Mesothelial cell of epicardium (in vitro differentiated cells): Measurements from ENCODE around the gene MED14. TPM values are rescaled to one million over a fixed set of nuclear protein-coding genes. Genes with fewer than 3 reads are reported as not detected.

Experiments
- DNase-seq, 2 experiments: peaks; one replicate each; pipeline ENCODE4 v3.0.0; 2021; ENCODE audit warnings: low spot score in 2 of 2; ENCODE audit not compliant: unreplicated experiment in 2 of 2
- H3K27ac Mint-ChIP-seq: 2 replicates; pipeline ENCODE4 v1.8.0; 2021; ENCODE audit warnings: mixed read lengths
- H3K27me3 Mint-ChIP-seq: 2 replicates; pipeline ENCODE4 v1.8.0; 2021; ENCODE audit warnings: low read depth, mixed read lengths
- H3K36me3 Mint-ChIP-seq: 2 replicates; pipeline ENCODE4 v1.8.0; 2021; ENCODE audit warnings: mixed read lengths
- H3K4me1 Mint-ChIP-seq: 2 replicates; pipeline ENCODE4 v1.8.0; 2021; ENCODE audit warnings: mixed read lengths
- H3K4me3 Mint-ChIP-seq: 2 replicates; pipeline ENCODE4 v1.8.0; 2021; ENCODE audit warnings: mild to moderate bottlenecking, moderate library complexity, mixed read lengths
- H3K9me3 Mint-ChIP-seq: 2 replicates; pipeline ENCODE4 v1.8.0; 2021; ENCODE audit warnings: mixed read lengths
- total RNA-seq: library from RNA; stranded (reverse); gene quantifications from 3 replicates; pipeline ENCODE4 v1.2.1, GENCODE V29; 2021
- TF ChIP-seq, protein P1 (sequence below): fragments of 200-600 bp; sonication (generic); IDR thresholded peaks from one replicate; pipeline ENCODE4 v1.5.0; 2021; ENCODE audit warnings: antibody characterized with exemption; ENCODE audit not compliant: unreplicated experiment

MED14 gene
- total RNA-seq, 1 donor from 2014 or later = 46.8 TPM

DNA sequence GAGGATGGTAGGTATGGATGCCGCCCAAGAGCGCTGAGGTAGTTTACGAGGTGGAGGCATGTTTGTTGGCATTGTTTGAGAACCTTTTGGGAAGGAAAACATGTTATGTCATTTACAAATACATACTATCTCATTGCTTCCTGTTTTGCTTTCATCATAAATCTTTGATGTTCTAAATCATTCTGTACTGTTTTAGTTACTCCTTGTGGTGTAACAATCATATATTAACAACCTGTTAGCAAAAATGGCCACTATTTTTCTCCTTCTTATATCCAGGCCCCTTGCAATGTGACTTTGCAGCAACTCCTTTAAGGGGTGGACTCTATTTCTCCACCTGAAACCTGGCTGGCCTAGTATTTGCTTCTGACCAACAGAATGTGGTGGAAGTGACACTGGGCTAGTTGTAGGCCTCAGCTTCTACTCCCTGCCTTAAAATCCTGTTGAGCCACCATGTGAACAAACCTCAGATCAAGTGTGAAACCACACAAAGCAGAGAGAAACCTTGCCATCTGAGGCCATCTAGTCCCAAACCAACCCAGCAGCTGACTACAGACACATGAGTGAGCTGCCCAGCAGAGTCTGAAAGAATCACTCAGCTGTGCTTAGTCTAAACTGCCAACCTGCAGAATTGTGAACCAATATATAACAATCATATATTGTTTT is 72.1 kb downstream of the MED14 start:
- H3K9me3 Mint-ChIP-seq = peaks cover 16% of the 10 kb centered on the region
- H3K4me3 Mint-ChIP-seq = no peak overlapping the region
- TF ChIP-seq, protein P1, sequence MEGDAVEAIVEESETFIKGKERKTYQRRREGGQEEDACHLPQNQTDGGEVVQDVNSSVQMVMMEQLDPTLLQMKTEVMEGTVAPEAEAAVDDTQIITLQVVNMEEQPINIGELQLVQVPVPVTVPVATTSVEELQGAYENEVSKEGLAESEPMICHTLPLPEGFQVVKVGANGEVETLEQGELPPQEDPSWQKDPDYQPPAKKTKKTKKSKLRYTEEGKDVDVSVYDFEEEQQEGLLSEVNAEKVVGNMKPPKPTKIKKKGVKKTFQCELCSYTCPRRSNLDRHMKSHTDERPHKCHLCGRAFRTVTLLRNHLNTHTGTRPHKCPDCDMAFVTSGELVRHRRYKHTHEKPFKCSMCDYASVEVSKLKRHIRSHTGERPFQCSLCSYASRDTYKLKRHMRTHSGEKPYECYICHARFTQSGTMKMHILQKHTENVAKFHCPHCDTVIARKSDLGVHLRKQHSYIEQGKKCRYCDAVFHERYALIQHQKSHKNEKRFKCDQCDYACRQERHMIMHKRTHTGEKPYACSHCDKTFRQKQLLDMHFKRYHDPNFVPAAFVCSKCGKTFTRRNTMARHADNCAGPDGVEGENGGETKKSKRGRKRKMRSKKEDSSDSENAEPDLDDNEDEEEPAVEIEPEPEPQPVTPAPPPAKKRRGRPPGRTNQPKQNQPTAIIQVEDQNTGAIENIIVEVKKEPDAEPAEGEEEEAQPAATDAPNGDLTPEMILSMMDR = no peak
- no peaks in the 10 kb centered on the region for H3K27me3 Mint-ChIP-seq
- no peak overlapping the region for H3K27ac Mint-ChIP-seq
- no peak for DNase-seq
- H3K36me3 Mint-ChIP-seq = peaks cover 21% of the 10 kb centered on the region
- H3K4me1 Mint-ChIP-seq = peaks cover 2% of the 10 kb centered on the region

DNA sequence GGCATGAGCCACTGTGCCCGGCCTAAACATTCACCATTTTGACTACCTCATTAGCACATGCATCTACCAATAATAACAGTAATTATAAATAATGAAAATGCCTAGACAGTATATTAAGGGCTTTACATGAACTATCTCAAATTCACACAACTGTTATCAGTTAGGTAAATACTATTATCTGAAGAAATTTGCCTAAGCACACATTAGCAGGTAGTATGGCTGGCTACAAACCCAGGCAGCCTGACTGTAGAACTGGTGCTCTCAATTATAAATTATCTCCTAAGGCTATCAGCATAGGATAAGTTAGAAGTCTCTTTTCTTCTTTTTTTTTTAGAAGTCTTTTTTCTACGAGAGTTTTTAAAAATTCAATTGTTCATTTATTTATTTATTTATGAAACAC is 73.9 kb downstream of the MED14 start:
- no peaks in the 10 kb centered on the region for H3K27me3 Mint-ChIP-seq
- H3K4me3 Mint-ChIP-seq = no peak overlapping the region
- peaks cover 2% of the 10 kb centered on the region for H3K4me1 Mint-ChIP-seq
- TF ChIP-seq, protein P1 = no peak
- H3K36me3 Mint-ChIP-seq = peaks cover 10% of the 10 kb centered on the region
- no peak overlapping the region for H3K27ac Mint-ChIP-seq
- DNase-seq = no peak
- peaks cover 9% of the 10 kb centered on the region for H3K9me3 Mint-ChIP-seq

DNA sequence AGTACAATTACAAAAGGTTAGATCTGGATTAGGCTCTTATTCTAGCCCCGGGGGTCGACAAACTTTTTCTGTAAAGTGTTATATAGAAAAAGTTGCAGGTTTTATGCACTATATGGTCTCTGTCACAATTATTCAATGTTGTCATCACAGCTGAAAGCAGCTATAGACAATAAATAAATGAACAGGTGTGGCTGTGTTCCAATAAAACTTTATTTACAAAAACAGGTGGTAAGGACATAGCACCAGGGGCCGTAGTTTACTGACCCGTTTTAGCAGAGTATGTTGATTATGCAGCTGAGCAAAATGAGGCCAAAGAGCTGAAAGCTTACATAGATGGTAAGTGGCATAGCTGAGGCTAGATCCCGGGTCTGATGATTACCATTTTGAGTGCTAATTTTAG is 75.0 kb downstream of the MED14 start:
- TF ChIP-seq, protein P1 = no peak
- H3K27ac Mint-ChIP-seq = no peak overlapping the region
- H3K9me3 Mint-ChIP-seq = peaks cover 3% of the 10 kb centered on the region
- H3K36me3 Mint-ChIP-seq = peaks cover 5% of the 10 kb centered on the region
- H3K4me3 Mint-ChIP-seq = no peak overlapping the region
- DNase-seq = no peak
- peaks cover 2% of the 10 kb centered on the region for H3K4me1 Mint-ChIP-seq
- no peaks in the 10 kb centered on the region for H3K27me3 Mint-ChIP-seq

DNA sequence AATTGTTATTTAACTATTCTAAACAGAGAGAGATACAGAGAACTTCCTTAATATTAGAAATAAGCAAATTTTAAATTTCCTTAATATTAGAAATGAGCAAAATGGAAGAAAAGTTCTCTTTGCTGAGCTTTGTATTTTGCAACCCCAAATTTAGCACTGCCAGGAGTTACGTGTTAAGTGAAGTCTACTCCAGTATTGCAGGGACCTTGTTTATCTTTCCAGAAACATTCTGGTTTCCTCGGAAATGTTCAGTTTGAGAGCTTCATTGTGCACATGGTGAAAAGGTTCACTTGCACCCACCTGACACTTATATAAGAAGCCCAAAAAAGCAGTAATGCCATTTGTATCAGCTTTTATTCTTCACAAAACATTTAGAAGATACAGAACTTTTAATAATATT is 81.8 kb downstream of the MED14 start:
- Mint-ChIP-seq H3K27me3 (no peaks in the 10 kb centered on the region), H3K4me1 (no peaks in the 10 kb centered on the region), H3K4me3 (no peak overlapping the region), H3K36me3 (no peaks in the 10 kb centered on the region), H3K9me3 (no peaks in the 10 kb centered on the region), H3K27ac (no peak overlapping the region)
- TF ChIP-seq, protein P1 = no peak
- DNase-seq = no peak

DNA sequence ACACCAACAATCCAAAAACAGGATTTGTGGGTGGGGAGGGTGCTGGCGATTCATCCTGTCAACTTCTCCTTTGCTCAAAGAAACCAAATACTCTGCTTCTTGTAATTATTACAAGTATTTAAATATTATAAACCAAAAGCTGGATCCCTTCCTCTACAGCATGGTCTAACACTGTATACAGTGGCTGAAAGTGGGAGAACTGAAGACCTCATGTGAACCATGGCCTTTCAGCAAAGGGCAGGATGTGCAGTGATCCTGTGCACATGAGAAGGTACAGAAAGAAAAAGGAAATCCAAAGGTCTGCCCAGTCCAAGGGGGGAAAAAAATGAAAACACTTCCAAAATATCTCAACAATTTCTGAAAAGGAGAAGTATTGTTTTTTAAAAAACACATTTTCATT is 82.7 kb downstream of the MED14 start:
- Mint-ChIP-seq H3K27me3 (no peaks in the 10 kb centered on the region), H3K4me1 (no peaks in the 10 kb centered on the region), H3K36me3 (no peaks in the 10 kb centered on the region), H3K9me3 (no peaks in the 10 kb centered on the region), H3K4me3 (no peak overlapping the region), H3K27ac (no peak overlapping the region)
- TF ChIP-seq, protein P1 = no peak
- DNase-seq = no peak
